IPS DF 6.9 (cell line): ENCODE measurements around the gene HMGB1.

Source experiments
- DNase-seq: peaks from one replicate; pipeline ENCODE4 v3.0.0-alpha.2; 2013; ENCODE audit warnings: low read depth, low spot score
- H3K27ac ChIP-seq: one replicate; pipeline ENCODE4 v1.5.1; 2013; ENCODE audit warnings: low read length, control low read depth
- H3K27me3 ChIP-seq: 2 replicates; pipeline ENCODE4 v1.6.1; 2013; ENCODE audit warnings: mild to moderate bottlenecking, low read length; ENCODE audit not compliant: control insufficient read depth, insufficient read depth
- H3K36me3 ChIP-seq: 2 replicates; pipeline ENCODE4 v1.6.1; 2013; ENCODE audit warnings: low read length; ENCODE audit not compliant: control insufficient read depth, insufficient read depth
- H3K4me1 ChIP-seq: 2 replicates; pipeline ENCODE4 v1.6.1; 2013; ENCODE audit warnings: low read length; ENCODE audit not compliant: control insufficient read depth, insufficient read depth
- H3K4me3 ChIP-seq: 2 replicates; pipeline ENCODE4 v1.5.1; 2013; ENCODE audit warnings: mild to moderate bottlenecking, low read length
- H3K9me3 ChIP-seq: 2 replicates; pipeline ENCODE4 v1.6.1; 2013; ENCODE audit warnings: low read length, inconsistent platforms; ENCODE audit not compliant: control insufficient read depth, insufficient read depth
- WGBS: extraction: QIAGEN DNeasy Blood & Tissue Kit; methylation state at CpG from one replicate; pipeline ENCODE4 v1.1.7; 2013; ENCODE audit warnings: mixed read lengths, missing lambda C conversion rate; ENCODE audit not compliant: insufficient read length, insufficient coverage; 5-methylcytosine and 5-hydroxymethylcytosine counted together

HMGB1 gene

GRCh38 chr13:30487075-30487470, 21.3 kb upstream of the HMGB1 start:
- H3K4me1 ChIP-seq = peaks cover 5% of the 10 kb centered on the region
- no peaks in the 10 kb centered on the region for H3K36me3 ChIP-seq
- no peak overlapping the region for H3K27ac ChIP-seq
- no peaks in the 10 kb centered on the region for H3K9me3 ChIP-seq
- DNase-seq = no peak
- no peak overlapping the region for H3K4me3 ChIP-seq
- H3K27me3 ChIP-seq = no peaks in the 10 kb centered on the region
- WGBS = no CpG with 5 or more reads among the region's 3 CpGs

GRCh38 chr13:30486230-30487074, 20.7 kb upstream of the HMGB1 start:
- no peak for DNase-seq
- no peaks in the 10 kb centered on the region for H3K36me3 ChIP-seq
- peaks cover 5% of the 10 kb centered on the region for H3K4me1 ChIP-seq
- no peaks in the 10 kb centered on the region for H3K27me3 ChIP-seq
- no CpG with 5 or more reads among the region's 11 CpGs for WGBS
- H3K27ac ChIP-seq = no peak overlapping the region
- no peaks in the 10 kb centered on the region for H3K9me3 ChIP-seq
- H3K4me3 ChIP-seq = no peak overlapping the region

GRCh38 chr13:30481241-30481760, 15.6 kb upstream of the HMGB1 start:
- Histone ChIP-seq H3K27ac (no peak overlapping the region), H3K4me3 (no peak overlapping the region), H3K4me1 (0 out of 2 replicates have a peak, but pooled peaks cover 2% of the 10 kb centered on the region), H3K9me3 (no peaks in the 10 kb centered on the region), H3K36me3 (no peaks in the 10 kb centered on the region), H3K27me3 (no peaks in the 10 kb centered on the region)
- no CpG with 5 or more reads among the region's 8 CpGs for WGBS
- no peak for DNase-seq

GRCh38 chr13:30480292-30480950, 14.7 kb upstream of the HMGB1 start:
- no peaks in the 10 kb centered on the region for H3K27me3 ChIP-seq
- no peak overlapping the region for H3K27ac ChIP-seq
- no CpG with 5 or more reads among the region's 6 CpGs for WGBS
- H3K4me3 ChIP-seq = no peak overlapping the region
- no peak for DNase-seq
- no peaks in the 10 kb centered on the region for H3K9me3 ChIP-seq
- no peaks in the 10 kb centered on the region for H3K36me3 ChIP-seq
- no peaks in the 10 kb centered on the region for H3K4me1 ChIP-seq

- WGBS = no CpG with 5 or more reads among the region's 1 CpG
- H3K9me3 ChIP-seq = no peaks in the 10 kb centered on the region
- H3K27me3 ChIP-seq = no peaks in the 10 kb centered on the region
- DNase-seq = no peak
- no peaks in the 10 kb centered on the region for H3K4me1 ChIP-seq
- no peaks in the 10 kb centered on the region for H3K36me3 ChIP-seq
- no peak overlapping the region for H3K4me3 ChIP-seq
- H3K27ac ChIP-seq = no peak overlapping the region
Measured at GRCh38 chr13:30479883-30480219, 14.1 kb upstream of the HMGB1 start.

GRCh38 chr13:30479154-30479882, 13.6 kb upstream of the HMGB1 start:
- H3K36me3 ChIP-seq = no peaks in the 10 kb centered on the region
- WGBS = no CpG with 5 or more reads among the region's 5 CpGs
- DNase-seq = no peak

GRCh38 chr13:30477346-30478195, 11.8 kb upstream of the HMGB1 start:
- H3K27ac ChIP-seq = peak overlapping the region; percentile 89
- WGBS = no CpG with 5 or more reads among the region's 4 CpGs
- no peak for DNase-seq

More at GRCh38 chr13:30479154-30479882, 13.6 kb upstream of the HMGB1 start:
- Histone ChIP-seq H3K9me3 (no peaks in the 10 kb centered on the region), H3K27me3 (no peaks in the 10 kb centered on the region), H3K27ac (no peak overlapping the region), H3K4me1 (no peaks in the 10 kb centered on the region), H3K4me3 (no peak overlapping the region)

GRCh38 chr13:30473675-30474074, 7.9 kb upstream of the HMGB1 start:
- Histone ChIP-seq H3K4me1 (no peaks in the 10 kb centered on the region), H3K4me3 (no peak overlapping the region), H3K27me3 (no peaks in the 10 kb centered on the region), H3K9me3 (no peaks in the 10 kb centered on the region), H3K36me3 (no peaks in the 10 kb centered on the region), H3K27ac (no peak overlapping the region)
- no CpG with 5 or more reads among the region's 1 CpG for WGBS
- no peak for DNase-seq

More at GRCh38 chr13:30477346-30478195, 11.8 kb upstream of the HMGB1 start:
- Histone ChIP-seq H3K4me1 (no peaks in the 10 kb centered on the region), H3K36me3 (no peaks in the 10 kb centered on the region), H3K4me3 (no peak overlapping the region), H3K27me3 (no peaks in the 10 kb centered on the region), H3K9me3 (no peaks in the 10 kb centered on the region)

GRCh38 chr13:30466841-30467252, 1.1 kb upstream of the HMGB1 start:
- Histone ChIP-seq H3K9me3 (no peaks in the 10 kb centered on the region), H3K4me3 (no peak overlapping the region), H3K27me3 (no peaks in the 10 kb centered on the region), H3K36me3 (peaks cover 5% of the 10 kb centered on the region; the same call in 1 of the 2 replicates), H3K4me1 (no peaks in the 10 kb centered on the region), H3K27ac (no peak overlapping the region)
- no CpG with 5 or more reads among the region's 4 CpGs for WGBS
- DNase-seq = no peak
